GM18867 (cell line): ENCODE results near the gene DPY19L2.
"Not testable (repeated sequence)": the region's sequence is repeated elsewhere in the genome, so short reads cannot be mapped to it uniquely, and the experiment has no call there.

Experiments used
- ATAC-seq: cut with Tn5 transposase; IDR thresholded peaks from one replicate; pipeline ENCODE4 v1.9.1; 2021; ENCODE audit warnings: mild to moderate bottlenecking, moderate library complexity; ENCODE audit not compliant: unreplicated experiment

The DPY19L2 gene

DNA sequence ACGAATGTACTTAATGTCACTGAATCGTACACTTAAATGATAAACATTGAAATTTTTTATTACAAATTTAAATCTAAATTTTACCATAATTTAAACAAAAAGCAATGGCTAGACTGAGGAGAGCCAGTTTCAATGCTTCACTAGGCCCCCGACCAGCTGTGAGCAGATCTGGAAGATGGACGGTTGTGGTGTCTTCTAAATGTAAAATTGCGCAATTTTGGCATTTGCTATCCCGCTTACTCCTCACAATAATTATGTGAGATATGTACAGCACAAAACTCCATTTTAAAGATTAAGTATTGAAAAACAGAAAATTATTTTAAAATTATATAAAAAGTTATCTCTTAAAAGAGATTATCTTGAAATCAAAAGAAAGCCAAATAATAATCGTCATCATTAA, 5.3 kb downstream of the DPY19L2 start:
- not testable (repeated sequence) for ATAC-seq

DNA sequence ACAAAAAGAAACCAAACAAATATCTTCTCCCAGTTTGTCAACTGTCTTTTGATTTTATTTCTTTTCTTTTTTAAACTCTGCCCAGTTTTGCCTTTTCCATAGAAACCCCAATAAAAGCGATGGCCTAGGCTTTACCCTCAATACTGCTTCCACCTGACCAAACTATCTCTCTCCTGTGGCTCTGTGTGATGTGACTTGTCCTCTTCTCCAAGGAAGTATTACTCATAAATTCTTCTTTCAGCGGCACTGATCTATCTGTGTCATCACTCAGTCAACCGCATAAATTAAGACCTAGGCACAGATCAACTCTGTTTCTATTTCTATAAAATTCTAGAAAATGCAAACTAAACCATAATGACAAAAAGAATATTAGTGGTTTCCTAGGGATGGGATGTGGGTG, 9.8 kb downstream of the DPY19L2 start:
- ATAC-seq: not testable (repeated sequence)

DNA sequence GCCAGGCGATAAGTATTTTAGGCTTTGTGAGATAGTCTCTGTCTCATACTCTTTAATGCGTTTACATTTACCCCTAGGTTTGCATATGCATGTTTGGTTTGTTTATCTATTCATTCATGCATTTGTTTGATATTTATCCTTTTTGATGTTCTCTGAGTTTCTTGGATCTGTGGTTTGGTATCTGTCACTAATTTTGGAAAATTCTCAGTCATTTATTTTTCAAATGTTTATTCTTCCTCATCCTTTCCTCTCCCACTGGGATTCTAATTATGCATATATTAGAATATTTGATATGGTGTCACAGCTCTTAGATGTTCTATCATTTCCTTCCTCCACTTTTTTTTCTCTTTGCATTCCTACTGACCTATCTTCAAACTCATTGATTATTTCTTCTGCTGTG, 11.9 kb downstream of the DPY19L2 start:
- not testable (repeated sequence) for ATAC-seq

DNA sequence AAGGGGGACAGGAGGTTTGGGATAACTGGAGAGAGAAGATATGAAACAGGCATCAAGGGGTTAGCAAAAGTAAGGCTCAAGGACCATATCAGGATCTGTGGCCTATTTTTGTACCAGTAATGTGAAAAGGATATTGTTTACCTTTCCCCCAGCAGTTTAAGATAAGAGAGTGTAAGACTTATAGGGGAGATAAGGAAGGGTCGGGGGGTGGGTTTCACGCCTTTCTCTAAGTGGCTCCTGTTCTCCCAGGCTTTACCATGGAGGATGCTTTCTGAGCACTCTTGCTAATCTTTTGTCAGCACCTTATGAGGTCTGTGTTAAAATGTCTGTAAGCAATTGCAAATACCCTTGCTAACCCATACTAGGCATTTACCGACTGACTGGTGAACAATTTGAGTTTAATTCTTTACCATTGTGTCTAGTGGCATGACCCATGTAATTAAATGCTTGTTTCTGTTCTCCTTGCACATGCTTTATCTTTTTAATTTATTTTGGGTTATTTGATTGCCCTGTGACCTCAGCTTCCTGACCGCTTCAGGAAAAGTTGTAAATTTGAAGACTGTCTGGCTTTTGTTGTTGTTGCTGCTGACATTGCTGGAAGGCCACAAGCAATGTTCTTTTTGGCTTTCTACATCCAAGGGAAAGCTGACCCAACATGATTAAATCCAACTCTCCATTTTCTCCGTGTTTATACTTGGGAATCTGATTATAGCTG, 12.6 kb downstream of the DPY19L2 start:
- ATAC-seq: not testable (repeated sequence)

DNA sequence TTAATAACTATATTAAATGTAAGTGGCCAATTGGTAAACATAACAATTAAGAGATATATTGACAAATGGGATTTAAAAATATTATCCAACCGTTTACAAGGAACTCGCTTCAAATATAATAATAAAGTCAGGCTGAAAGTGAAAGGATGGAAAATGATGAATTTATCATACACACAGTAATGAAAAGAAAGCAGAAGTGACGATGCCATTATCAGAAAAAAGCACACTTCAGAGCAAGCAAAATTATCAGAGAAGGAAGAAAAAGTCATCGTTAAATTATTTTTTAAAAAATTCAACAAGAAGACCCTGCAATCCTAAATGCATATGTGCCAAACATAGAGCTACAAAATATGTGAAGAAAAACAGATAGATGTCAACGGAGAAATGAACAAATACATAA, 13.8 kb downstream of the DPY19L2 start:
- ATAC-seq: not testable (repeated sequence)

DNA sequence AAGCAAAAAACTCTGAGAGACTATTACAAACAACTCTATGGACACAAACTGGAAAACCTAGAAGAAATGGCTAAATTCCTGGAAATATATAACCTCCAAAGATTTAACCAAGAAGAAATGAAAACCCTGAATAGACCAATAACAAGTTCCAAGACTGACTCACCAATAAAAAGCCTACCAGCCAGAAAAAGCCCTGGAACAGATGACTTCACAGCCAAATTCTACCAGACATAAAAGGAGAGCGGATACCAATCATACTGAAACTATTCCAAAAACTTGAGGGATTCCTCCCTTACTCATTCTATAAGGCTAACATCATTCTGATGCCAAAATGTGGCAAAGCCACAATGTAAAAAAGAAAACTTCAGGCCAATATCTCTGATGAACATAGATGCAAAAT, 18.8 kb downstream of the DPY19L2 start:
- not testable (repeated sequence) for ATAC-seq

DNA sequence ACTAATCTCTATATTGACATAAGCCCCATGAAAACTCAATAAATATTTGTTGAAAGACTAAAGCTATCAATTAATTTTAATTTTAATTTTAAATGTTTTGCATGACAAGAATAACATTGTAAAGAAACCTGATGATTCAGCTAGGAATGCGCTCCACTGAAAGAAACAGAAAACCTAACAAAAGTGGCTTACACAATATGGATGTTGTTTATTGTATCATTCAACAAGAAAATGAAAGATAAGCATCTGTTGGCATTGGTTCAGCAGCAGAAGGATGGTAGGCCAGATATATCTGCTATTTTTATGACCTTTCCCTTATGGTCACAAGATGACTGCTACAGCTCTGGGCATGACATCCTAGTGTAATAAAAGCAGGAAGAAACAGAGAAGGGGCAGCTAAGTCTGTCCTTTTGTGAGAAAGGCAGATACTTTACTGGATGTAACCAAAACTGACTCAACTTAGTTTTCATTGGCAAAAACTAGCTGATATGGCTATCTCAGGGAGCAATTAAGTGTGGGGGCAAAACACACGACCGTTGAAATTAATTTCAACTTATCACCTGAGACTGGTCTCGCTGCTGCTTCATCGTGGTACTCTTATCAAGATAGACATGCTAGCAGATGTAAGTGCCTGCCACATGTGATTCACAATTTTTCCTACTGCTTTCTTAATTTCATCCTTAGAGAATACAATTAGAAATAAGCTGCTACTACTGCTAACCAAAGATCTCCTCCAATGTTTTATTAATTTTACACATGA, 24.7 kb downstream of the DPY19L2 start:
- not testable (repeated sequence) for ATAC-seq

DNA sequence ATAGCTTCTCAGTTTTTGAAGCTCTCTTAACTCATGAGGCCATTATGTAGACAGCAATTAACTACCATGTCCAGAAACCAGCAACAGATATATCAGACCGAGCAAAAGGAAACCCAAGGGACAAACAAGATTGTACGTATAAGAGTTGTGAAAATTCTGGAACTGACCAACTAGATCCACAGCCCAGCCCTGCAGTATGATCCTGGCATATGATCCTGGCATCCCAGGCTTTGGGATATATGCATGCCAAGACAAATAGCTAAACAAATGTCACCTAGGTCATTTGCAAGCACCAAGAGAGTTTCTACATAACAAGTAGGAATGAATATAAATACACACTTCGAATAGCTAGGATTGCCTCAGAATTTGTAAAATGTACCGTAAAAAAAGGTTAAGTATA, 44.0 kb downstream of the DPY19L2 start:
- ATAC-seq: not testable (repeated sequence)

DNA sequence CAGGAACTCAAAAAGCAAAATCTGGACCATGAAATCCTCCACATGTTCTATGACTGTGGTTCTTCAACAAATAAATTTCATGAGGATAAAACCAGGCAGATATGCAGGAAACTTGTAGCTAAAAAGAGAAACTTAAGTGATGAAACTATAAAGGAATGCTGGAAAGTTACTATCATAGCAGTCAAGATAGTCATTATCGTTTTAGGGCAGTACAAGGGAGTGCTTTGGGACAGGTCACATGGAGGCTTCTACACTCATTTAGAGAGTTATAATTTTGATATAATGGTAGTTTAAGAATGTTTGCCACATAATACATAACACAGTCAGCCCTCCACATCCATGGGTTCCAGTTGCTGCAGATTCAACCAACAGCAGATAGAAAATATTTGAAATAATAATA, 52.7 kb downstream of the DPY19L2 start:
- not testable (repeated sequence) for ATAC-seq

DNA sequence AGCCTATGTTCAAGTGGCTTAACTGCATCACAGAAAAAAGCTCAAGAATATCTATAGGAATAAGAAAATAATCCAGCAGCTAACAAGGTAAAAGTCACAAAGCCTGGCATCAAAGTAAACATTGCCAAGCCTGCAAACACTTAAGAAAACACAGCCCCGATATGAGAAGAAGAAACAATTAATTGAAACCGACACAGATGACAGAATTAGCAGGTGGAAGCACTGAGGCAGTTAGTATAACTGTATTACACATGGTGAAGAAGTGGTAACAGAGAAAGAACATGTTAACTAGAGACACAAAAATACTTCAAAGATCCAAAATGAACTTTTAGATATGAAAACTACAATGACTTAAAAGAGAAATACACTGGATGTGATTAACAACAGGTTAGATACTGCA, 57.0 kb downstream of the DPY19L2 start:
- not testable (repeated sequence) for ATAC-seq

DNA sequence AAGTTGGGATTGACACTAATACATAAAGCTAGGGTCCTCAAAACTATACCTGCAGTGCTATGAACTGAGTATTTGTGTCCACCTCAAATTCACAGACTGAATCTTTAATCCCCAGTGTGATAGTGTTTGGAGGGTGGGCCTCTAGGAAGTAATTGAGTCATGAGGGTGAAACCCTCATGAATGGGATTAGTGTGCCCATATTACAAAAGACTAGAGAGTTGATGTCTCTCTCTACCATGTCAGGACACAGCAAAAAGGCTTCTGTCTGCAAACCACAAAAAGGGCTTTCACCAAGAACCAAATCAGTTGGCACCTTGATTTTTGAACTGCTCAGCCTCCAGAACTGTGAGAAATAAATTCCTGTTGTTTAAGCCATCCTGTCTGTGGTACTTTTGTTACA, 59.0 kb downstream of the DPY19L2 start:
- not testable (repeated sequence) for ATAC-seq

DNA sequence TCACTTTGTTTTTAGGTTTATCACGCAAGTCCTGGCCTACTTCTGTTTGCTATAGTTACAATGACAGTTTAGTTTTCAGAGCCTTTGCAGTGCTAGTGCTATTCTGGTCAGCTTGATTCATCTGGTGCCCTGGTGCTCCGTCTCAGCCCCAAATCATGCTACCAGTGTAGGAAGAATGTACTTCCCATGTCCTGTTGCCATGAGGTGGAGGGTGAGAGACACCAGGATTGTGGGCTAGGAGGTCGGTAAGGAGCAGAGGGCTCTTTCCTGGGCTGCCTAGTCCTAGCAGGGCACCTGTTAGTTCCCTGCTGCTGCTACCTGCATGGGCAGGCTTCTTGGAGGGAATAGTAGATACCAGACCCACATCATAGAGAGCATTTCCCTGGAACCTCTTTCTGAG, 63.3 kb downstream of the DPY19L2 start:
- not testable (repeated sequence) for ATAC-seq

DNA sequence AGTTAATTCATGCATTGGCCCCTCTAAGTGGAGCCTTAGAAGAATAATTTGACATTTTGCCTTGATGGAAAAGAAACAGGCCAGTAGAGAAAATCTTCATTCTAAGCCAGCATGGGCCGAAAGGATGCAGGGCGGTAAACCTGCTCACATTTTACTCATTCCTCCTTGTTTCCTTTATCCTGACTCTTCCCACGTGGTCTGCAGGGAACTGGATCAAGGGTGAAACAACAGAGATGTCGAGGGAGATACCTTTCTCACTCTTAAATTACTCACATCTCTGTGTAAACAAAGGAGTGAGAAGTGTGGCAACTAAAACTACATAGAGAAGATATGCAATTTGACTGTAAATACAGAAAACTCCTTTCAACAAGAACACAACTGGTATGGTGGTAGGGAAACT, 73.5 kb downstream of the DPY19L2 start:
- ATAC-seq: not testable (repeated sequence)

DNA sequence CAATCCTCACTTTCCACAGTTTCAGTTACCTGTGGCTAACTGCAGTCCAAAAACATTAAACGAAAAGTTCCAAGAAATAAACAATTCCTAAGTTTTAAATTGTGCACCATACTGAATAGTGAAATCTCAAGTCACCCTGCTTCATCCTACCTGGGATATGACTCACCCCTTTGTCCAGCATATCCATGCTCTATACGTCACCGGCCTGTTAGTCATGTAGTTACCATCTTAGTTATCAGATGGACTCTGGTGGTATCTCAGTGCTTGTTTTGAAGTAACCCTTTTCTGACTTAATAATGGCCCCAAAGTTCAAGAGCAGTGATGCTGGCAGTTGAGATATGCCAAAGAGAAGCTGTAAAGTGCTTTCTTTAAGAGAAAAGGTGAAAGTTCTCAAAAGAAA, 83.9 kb downstream of the DPY19L2 start:
- not testable (repeated sequence) for ATAC-seq

DNA sequence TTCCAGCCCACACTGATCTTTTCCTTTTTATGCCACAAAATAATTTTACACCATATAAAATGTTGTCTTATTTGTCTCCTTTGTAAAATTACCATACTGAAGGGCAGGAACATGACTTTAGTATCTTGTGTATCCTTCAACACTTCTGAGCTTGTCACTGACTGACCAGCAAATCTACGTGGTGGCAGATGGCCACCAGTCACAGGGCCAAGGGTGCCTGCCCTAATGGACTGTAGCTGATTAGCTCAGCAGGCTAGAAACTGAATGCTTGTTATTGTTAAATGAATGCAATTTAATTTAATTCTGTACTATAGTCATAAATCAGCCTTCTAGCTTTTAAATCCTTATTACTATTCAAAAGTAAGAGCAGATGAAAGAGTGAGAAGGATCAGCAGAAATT, 85.0 kb downstream of the DPY19L2 start:
- ATAC-seq: not testable (repeated sequence)

DNA sequence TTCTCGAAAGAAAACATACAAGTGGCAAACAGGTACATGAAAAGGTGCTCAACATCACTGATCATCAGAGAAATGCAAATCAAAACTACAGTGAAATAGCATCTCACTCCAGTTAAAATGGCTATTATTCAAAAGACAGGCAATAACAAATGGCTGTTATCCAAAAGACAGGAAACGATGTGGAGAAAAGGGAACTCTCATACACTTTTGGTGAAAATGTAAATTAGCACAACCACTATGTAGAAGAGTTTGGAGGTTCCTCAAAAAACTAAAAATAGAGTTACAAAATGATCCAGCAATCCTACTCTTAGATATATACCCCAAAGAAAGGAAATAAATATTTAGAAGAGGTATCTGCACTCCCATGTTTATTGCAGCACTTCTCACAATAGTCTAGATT, 90.7 kb downstream of the DPY19L2 start:
- ATAC-seq: not testable (repeated sequence)

DNA sequence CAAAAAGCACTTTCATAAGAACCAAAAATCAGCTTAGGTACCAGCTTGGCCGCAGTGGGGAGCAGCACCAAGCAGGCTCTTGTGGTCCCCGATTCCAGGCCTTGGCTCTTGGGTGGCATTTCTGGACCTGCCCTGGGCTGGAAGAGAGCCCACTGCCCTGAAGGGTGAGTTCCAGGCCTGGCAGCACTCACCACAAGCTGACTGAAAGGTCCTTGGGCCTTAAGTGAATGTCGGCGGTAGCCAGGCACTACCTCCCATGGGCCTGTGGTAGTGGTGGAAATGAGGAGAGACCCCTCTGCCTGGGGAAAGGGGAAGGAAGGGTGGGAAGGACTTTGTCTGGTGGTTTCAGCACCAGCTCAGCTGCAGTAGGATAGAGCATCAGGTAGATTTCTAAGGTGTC, 96.3 kb downstream of the DPY19L2 start:
- ATAC-seq: not testable (repeated sequence)

DNA sequence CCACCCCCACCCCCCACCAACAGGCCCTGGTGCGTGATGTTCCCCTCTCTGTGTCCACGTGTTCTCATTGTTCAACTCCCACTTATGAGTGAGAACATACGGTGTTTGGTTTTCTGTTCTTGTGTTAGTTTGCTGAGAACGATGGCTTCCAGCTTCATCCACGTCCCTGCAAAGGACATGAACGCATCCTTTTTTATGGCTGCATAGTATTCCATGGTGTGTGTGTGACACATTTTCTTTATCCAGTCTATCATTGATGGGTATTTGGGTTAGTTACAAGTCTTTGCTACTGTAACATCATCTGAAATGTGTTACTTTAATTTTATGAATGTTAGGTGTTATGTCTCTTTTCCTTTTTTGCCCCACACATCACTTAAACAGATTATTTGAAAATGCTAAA, 109.8 kb downstream of the DPY19L2 start:
- ATAC-seq: not testable (repeated sequence)

DNA sequence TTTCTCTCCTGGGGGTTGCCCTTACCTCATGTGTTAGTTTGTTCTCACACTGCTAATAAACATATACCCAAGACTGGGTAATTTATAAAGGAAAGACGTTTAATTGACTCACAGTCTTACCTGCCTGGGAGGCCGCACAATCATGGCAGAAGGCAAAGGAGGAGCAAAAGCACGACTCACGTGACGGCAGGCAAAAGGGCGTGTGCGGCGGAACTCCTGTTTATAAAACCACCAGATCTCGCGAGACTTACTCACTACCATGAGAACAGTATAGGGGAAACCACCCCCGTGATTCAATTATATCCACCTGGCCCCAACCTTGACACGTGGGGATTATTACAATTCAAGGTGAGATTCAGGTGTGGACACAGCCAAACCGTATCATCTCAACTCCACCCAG, 116.9 kb downstream of the DPY19L2 start:
- not testable (repeated sequence) for ATAC-seq

DNA sequence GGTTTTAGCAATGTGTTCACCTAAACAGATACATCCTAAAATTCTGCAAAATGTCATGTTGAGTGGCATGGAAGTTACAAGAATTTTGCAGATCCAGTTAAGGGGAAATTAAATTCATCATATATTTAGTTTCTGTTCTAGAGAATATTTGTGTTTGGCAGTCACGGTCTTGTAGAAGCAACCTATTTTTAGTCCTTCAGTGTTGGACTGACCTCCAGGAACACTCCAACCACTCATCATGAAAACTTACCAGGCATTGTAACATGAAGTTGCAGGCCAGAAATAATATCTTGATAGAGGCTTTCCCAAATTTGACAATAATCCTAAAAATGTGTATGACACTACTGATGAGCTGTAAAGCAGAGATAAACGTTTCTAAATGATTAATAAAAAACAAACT, 119.3 kb downstream of the DPY19L2 start:
- not testable (repeated sequence) for ATAC-seq

DNA sequence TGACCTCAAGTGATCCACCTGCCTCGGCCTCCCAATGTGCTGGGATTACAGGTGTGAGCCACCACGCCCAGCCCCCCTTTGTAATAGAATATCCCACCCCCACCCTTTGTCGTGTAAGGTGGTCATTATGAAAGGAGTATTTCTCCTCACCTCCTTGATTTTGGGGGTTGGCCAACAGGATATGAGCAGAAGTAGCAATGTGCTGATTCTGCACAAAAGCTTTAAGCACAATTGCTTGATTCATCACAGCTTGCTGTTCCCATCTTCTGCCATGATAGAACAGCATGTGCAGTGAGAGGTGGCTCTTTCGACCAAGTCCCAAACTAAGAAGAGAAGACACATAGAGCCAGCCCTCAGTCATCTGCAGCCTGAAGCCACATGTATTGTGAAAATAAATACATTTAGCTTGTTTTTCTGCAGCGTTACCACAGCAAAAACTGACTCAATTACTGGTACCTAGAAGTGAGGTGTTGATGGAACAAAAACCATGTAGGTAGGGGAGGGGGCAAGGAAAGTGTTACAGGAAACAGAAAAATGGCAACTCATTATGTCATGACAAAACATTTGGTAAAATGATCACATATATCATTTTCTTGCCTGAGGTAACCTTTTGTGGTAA, 122.9 kb downstream of the DPY19L2 start:
- not testable (repeated sequence) for ATAC-seq

DNA sequence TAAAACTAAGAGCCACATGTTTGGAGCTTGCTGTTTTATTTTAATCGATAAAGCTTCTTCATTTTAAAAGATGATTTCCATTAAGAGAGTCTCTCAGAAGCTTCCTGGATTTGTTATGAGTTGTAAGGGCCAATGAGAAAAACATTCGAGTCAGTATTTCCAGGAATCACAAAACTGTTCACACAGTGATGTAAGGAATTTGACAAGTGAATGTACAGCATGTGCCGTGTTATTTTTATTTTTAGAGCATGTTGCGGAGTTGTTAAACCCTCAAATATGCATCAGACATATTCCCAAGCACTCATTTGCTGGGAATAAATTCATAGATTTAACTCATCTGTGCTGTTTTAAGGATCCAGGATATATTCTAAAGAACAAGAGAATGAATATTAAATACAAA, 129.6 kb downstream of the DPY19L2 start:
- ATAC-seq: not testable (repeated sequence)
